Activated naive CD4-positive, alpha-beta T cell treated with anti-CD3 and anti-CD28 coated beads for 36 hours (primary cell): ENCODE results near the gene KRT83. TPM values are rescaled to one million over a fixed set of nuclear protein-coding genes. Genes with fewer than 3 reads are reported as not detected.

Experiments
- CTCF ChIA-PET: fragments of 350-600 bp; sonication (Branson Sonifier 250); formaldehyde crosslinking; loops from one replicate; lab custom pipeline; 2021; ENCODE audit warnings: antibody characterized with exemption; lab: Charles Lee
- DNase-seq: peaks from one replicate; pipeline ENCODE4 v3.0.0-alpha.2; 2020
- H3K27ac Mint-ChIP-seq: one replicate; pipeline ENCODE4 v1.8.0; 2021; ENCODE audit warnings: mild to moderate bottlenecking, mixed read lengths
- H3K27me3 Mint-ChIP-seq: one replicate; pipeline ENCODE4 v1.8.0; 2021; ENCODE audit warnings: low read depth, mixed read lengths
- H3K36me3 Mint-ChIP-seq: one replicate; pipeline ENCODE4 v1.8.0; 2021; ENCODE audit warnings: low read depth, mixed read lengths
- H3K4me1 Mint-ChIP-seq: one replicate; pipeline ENCODE4 v1.8.0; 2021; ENCODE audit warnings: low read depth, mixed read lengths
- H3K4me3 Mint-ChIP-seq: one replicate; pipeline ENCODE4 v1.8.0; 2021; ENCODE audit warnings: mild to moderate bottlenecking, moderate library complexity, mixed read lengths
- H3K9me3 Mint-ChIP-seq: one replicate; pipeline ENCODE4 v1.8.0; 2021; ENCODE audit warnings: mixed read lengths
- intact Hi-C: fragments of 100-400 bp; cut with micrococcal nuclease; formaldehyde crosslinking; loops from one replicate; pipeline ENCODE4 v1.15.1; 2023
- total RNA-seq, 2 experiments: library from RNA; stranded (reverse); gene quantifications; one replicate each; pipeline ENCODE4 v1.2.3, GENCODE V29; 2021

KRT83 gene
- not detected for total RNA-seq

DNA sequence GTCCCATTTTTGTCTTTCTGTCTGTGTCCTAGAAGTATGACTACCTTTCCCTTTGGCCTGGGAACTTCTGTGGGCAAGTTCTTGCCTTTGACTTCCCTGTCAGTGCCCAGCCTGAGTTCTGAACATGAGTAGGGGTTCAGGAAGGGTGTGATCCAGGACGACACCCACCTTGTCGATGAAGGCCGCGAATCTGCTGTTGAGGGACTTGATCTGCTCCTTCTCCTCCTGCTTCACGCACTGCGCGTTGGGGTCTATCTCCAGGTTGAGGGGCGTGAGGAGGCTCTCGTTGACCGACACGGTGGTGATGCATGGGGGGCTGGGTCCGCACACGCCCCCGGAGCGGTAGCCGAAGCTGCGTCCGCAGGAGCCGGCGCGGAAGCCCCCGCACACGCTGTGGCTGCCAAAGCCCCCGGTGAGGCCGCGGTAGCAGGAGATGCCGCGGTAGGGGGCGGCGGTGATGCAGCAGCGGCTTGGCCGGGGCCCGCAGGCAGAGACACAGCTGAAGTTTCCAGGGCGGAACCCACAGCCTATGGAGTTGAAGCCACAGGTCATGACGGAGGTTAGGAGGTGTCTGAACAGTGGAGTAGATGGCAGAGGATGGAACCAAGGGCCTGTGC lies at the start of gene KRT83:
Gene KRT83, minus strand, starts transcription at position 615 of the 617 bp plus-strand sequence. Its CDS starts 63 bp downstream, at position 552.
- Mint-ChIP-seq H3K36me3 (no peaks in the 10 kb centered on the region), H3K9me3 (no peaks in the 10 kb centered on the region), H3K4me1 (no peaks in the 10 kb centered on the region), H3K4me3 (no peak within 1 kb of the TSS), H3K27ac (no peak within 1 kb of the TSS), H3K27me3 (peaks cover 15% of the 10 kb centered on the region)
- intact Hi-C loops, result no loop called here
- CTCF ChIA-PET, result interaction anchor here (0.9 to 1.0 kb wide), 2 partner anchors 9 to 41 kb away, joined by 3 read pairs; no protein-coding TSS in a partner anchor
- no peak for DNase-seq

- CTCF ChIA-PET, result interaction anchor here (0.9 to 1.0 kb wide), 2 partner anchors 12 to 515 kb away, joined by 4 to 5 read pairs; no protein-coding TSS in a partner anchor
- intact Hi-C loops, result loop anchor here (5.0 to 10.0 kb wide), 4 partner anchors 135 to 605 kb away; no protein-coding TSS in a partner anchor
- no peaks in the 10 kb centered on the region for H3K36me3 Mint-ChIP-seq
- H3K4me3 Mint-ChIP-seq, result no peak overlapping the region
- DNase-seq, result no peak
- no peaks in the 10 kb centered on the region for H3K4me1 Mint-ChIP-seq
- no peak overlapping the region for H3K27ac Mint-ChIP-seq
- H3K9me3 Mint-ChIP-seq, result no peaks in the 10 kb centered on the region
- no peaks in the 10 kb centered on the region for H3K27me3 Mint-ChIP-seq
Measured at GRCh38 chr12:52369809-52370208, 48.6 kb upstream of the KRT83 start.

DNA sequence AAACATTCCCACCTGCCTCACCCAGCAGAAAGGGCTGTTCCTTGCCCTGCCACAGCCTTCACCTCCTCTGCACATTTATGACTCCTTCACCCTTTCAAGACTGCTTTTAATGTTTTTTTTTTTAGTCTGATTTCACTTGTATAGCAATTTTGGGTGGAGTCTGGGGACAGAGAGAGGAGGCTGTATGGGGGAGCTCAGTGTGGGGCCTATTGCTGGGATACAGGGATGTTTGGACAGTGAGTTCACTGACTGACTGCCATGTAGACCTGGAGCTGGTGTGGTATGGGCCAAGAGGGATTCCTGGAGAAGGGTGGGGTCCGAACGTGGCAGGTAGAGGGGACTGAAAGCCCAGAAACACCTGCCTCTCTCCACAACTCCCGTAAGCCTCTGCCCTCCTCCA lies 48.0 kb upstream of the KRT83 start:
- Mint-ChIP-seq H3K27ac (no peak overlapping the region), H3K27me3 (no peaks in the 10 kb centered on the region), H3K4me3 (no peak overlapping the region), H3K36me3 (no peaks in the 10 kb centered on the region), H3K4me1 (no peaks in the 10 kb centered on the region), H3K9me3 (no peaks in the 10 kb centered on the region)
- intact Hi-C loops, result no loop called here
- no peak for DNase-seq
- CTCF ChIA-PET, result interaction anchor here (0.5 to 0.9 kb wide), 2 partner anchors 100 to 503 kb away, joined by 3 read pairs; no protein-coding TSS in a partner anchor

DNA sequence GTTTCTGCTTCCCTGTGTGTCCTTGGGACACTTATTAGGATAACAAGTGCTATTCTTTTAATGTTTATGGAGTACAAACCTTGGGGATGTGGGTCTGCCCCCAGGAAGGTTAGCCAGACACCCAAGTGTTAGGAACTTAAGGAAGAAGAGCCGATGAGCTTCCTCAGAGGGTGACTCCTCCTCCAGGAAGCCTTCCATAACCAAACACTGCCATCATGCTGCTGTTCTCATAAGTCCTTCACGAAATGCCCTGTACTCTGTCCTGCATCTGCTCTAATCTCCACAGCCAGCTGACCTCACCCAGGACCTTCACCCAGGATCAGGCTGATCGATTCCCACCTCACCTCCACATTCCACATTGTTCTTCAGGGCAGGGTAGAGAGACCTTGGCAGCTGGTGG lies 47.3 kb upstream of the KRT83 start:
- no peaks in the 10 kb centered on the region for H3K36me3 Mint-ChIP-seq
- H3K9me3 Mint-ChIP-seq, result no peaks in the 10 kb centered on the region
- intact Hi-C loops, result no loop called here
- H3K27me3 Mint-ChIP-seq, result no peaks in the 10 kb centered on the region
- CTCF ChIA-PET, result interaction anchor here (0.6 to 0.9 kb wide), 3 partner anchors 101 to 528 kb away, joined by 3 read pairs; no protein-coding TSS in a partner anchor
- H3K27ac Mint-ChIP-seq, result no peak overlapping the region
- no peak overlapping the region for H3K4me3 Mint-ChIP-seq
- no peaks in the 10 kb centered on the region for H3K4me1 Mint-ChIP-seq
- no peak for DNase-seq

GRCh38 chr12:52367876-52368275 lies 46.7 kb upstream of the KRT83 start:
- H3K36me3 Mint-ChIP-seq, result no peaks in the 10 kb centered on the region
- no peaks in the 10 kb centered on the region for H3K4me1 Mint-ChIP-seq
- H3K27me3 Mint-ChIP-seq, result no peaks in the 10 kb centered on the region
- no peak for DNase-seq
- H3K9me3 Mint-ChIP-seq, result no peaks in the 10 kb centered on the region
- CTCF ChIA-PET, result interaction anchor here (0.6 to 1.2 kb wide), 2 partner anchors 213 to 529 kb away, joined by 3 to 4 read pairs; no protein-coding TSS in a partner anchor
- no peak overlapping the region for H3K4me3 Mint-ChIP-seq
- intact Hi-C loops, result no loop called here
- no peak overlapping the region for H3K27ac Mint-ChIP-seq

- no peaks in the 10 kb centered on the region for H3K36me3 Mint-ChIP-seq
- no peak within 1 kb of the TSS for H3K27ac Mint-ChIP-seq
- no peak within 1 kb of the TSS for H3K4me3 Mint-ChIP-seq
- no peaks in the 10 kb centered on the region for H3K27me3 Mint-ChIP-seq
- no peaks in the 10 kb centered on the region for H3K9me3 Mint-ChIP-seq
- intact Hi-C loops, result no loop called here
- CTCF ChIA-PET, result interaction anchor here (0.7 to 1.2 kb wide), 2 partner anchors 58 to 212 kb away, joined by 3 to 4 read pairs; no protein-coding TSS in a partner anchor
- no peak for DNase-seq
- no peaks in the 10 kb centered on the region for H3K4me1 Mint-ChIP-seq
Measured at GRCh38 chr12:52366738-52367485, 45.7 kb upstream of the KRT83 start, which contains the start of gene KRT85. Gene KRT85 (minus strand): TSS chr12:52367481. CDS start chr12:52367405, 76 bp downstream.

GRCh38 chr12:52364901-52365489 lies 43.8 kb upstream of the KRT83 start:
- Mint-ChIP-seq H3K27ac (no peak overlapping the region), H3K4me1 (no peaks in the 10 kb centered on the region), H3K4me3 (no peak overlapping the region), H3K27me3 (no peaks in the 10 kb centered on the region), H3K36me3 (no peaks in the 10 kb centered on the region), H3K9me3 (no peaks in the 10 kb centered on the region)
- no peak for DNase-seq
- intact Hi-C loops, result no loop called here
- CTCF ChIA-PET, result interaction anchor here (0.7 to 1.7 kb wide), 4 partner anchors 7 to 615 kb away, joined by 3 to 6 read pairs (median 3); no protein-coding TSS in a partner anchor

DNA sequence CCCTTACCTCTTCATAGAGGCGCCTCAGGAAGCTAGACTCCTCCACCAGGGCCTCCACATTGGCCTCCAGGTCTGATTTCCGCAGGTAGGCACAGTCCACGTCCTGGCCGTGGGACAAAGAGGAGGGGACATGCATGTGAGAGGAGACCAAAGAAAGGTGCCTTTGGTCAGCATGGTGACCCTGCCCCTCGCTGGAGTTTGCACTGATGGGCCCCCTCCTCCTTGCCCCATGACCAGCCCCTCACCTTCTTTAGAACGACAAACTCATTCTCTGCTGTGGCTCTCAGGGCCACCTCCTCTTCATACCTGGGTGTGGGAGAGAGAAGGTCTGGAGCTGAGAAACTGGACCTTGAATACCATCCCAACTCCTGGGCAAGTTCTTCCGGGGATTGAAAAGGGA lies 42.9 kb upstream of the KRT83 start:
- intact Hi-C loops, result no loop called here
- CTCF ChIA-PET, result interaction anchor here (0.7 to 1.7 kb wide), 5 partner anchors 8 to 616 kb away, joined by 3 to 6 read pairs (median 3); no protein-coding TSS in a partner anchor
- no peak for DNase-seq
- Mint-ChIP-seq H3K4me1 (peaks cover 8% of the 10 kb centered on the region), H3K27ac (no peak overlapping the region), H3K4me3 (no peak overlapping the region), H3K36me3 (no peaks in the 10 kb centered on the region), H3K9me3 (no peaks in the 10 kb centered on the region), H3K27me3 (no peaks in the 10 kb centered on the region)

GRCh38 chr12:52363111-52363679 lies 42.0 kb upstream of the KRT83 start:
- intact Hi-C loops, result no loop called here
- CTCF ChIA-PET, result interaction anchor here (1.2 to 1.7 kb wide), 3 partner anchors 9 to 35 kb away, joined by 3 to 6 read pairs (median 4); no protein-coding TSS in a partner anchor
- H3K4me1 Mint-ChIP-seq, result peaks cover 16% of the 10 kb centered on the region

DNA sequence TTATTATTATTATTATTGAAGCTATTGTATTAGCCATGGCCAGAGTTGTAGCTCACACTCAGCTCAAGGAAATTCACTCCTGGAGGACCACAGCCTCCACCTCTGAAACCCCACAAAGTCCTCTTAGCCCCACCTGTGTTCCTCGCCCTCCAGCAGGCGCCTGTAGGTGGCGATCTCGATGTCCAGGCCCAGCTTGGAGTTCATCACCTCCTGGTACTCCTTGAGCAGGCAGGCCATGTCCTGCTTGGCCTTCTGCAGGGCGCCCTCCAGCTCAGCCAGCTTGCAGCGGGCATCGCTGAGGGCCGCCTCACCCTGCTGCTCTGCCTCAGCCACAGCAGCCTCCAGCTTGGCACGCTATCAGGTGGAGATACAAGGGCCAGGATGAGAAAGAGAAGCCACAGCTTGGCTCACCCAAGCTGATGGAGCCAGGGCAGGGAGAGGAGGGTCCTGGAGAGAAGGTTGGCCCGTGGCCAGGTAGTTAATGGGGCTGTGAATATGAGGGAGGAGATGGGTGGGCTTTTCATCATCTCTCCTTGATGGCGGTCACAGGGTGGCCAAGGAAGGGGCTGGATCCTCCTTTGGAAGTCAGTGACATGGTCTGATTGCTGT lies 41.0 kb upstream of the KRT83 start:
- CTCF ChIA-PET, result interaction anchor here (0.6 to 1.7 kb wide), 4 partner anchors 11 to 517 kb away, joined by 3 to 11 read pairs (median 4); no protein-coding TSS in a partner anchor
- no peaks in the 10 kb centered on the region for H3K27me3 Mint-ChIP-seq
- H3K4me1 Mint-ChIP-seq, result peaks cover 20% of the 10 kb centered on the region
- no peaks in the 10 kb centered on the region for H3K9me3 Mint-ChIP-seq
- no peak overlapping the region for H3K27ac Mint-ChIP-seq
- intact Hi-C loops, result no loop called here
- no peak overlapping the region for H3K4me3 Mint-ChIP-seq
- H3K36me3 Mint-ChIP-seq, result no peaks in the 10 kb centered on the region
- peak; percentile 14 for DNase-seq

More at GRCh38 chr12:52363111-52363679, 42.0 kb upstream of the KRT83 start:
- H3K9me3 Mint-ChIP-seq, result no peaks in the 10 kb centered on the region
- no peak overlapping the region for H3K4me3 Mint-ChIP-seq
- DNase-seq, result no peak
- no peaks in the 10 kb centered on the region for H3K27me3 Mint-ChIP-seq
- no peaks in the 10 kb centered on the region for H3K36me3 Mint-ChIP-seq
- H3K27ac Mint-ChIP-seq, result no peak overlapping the region

- no peak overlapping the region for H3K4me3 Mint-ChIP-seq
Measured at GRCh38 chr12:52361553-52361952, 40.4 kb upstream of the KRT83 start.

More at GRCh38 chr12:52361553-52361952, 40.4 kb upstream of the KRT83 start:
- Mint-ChIP-seq H3K36me3 (no peaks in the 10 kb centered on the region), H3K27me3 (no peaks in the 10 kb centered on the region), H3K9me3 (no peaks in the 10 kb centered on the region), H3K27ac (no peak overlapping the region), H3K4me1 (peaks cover 20% of the 10 kb centered on the region)
- CTCF ChIA-PET, result interaction anchor here (0.6 to 1.7 kb wide), 8 partner anchors 10 to 533 kb away, joined by 3 to 11 read pairs (median 4); no protein-coding TSS in a partner anchor
- DNase-seq, result no peak
- intact Hi-C loops, result no loop called here
